ENCODE measurements around the gene TXNDC8. TPM values are rescaled to one million over a fixed set of nuclear protein-coding genes. Genes with fewer than 3 reads are reported as not detected.
A peak's percentile ranks its signal among the peaks of the same experiment; 100 is the strongest.

Gene TXNDC8
- total and polyA plus RNA-seq, 2 of the 13 experiments (the other 11 are each of a cell fraction or from before 2014, with no cell fraction given), result not detected

DNA sequence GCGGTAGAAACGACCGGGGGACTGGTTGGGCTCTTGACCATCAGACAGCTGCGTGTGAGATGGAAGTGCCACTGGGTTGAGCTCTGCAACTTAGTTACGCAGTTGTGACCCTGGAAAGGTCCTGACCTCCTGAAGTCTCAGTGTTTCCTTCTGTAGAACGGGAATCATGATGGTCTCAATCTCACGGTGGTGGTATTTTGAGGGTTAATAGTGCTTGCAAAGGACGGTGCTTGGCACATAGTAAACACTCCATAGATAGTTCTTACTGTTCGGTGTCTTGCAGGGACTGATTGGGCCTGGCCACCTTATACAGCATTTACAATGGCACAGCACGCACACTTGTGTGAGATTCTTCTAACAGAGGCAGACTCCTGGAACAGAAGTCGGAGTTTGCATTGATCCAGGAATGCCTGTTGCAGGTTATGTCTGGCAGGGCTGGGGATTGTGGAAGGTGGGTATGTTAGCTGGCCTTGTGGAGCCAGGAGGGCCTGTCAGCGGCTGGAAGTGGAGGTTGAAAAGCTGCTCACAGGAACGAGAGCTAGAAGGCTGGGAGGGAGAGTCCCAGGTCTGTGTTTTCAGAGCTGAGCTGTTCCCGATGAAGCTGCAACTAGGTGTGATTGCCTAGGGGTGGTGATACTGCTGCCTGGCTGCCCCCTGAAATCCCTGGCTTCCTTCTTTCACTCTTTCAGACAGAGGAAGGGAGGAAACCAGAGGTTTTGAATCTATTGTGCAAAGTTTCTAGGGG, 80.4 kb downstream of the TXNDC8 start (continued):
- TF ChIP-seq HDAC2 (CRISPR knock-in tag; IDR thresholded peaks at IDR 0.05), result peak; percentile 17; the same call in 1 of the 2 replicates
- TF ChIP-seq POLR2G (IDR thresholded peaks at IDR 0.05; ENCODE audit: low read depth, low read length), result 0 out of 2 replicates have a peak, but pooled peaks have one; percentile 11
- peak; percentile 72; the same call in 1 of the 2 replicates for TF ChIP-seq RCOR2 (CRISPR knock-in tag; IDR thresholded peaks at IDR 0.05)
- TF ChIP-seq CREB1 (IDR thresholded peaks at IDR 0.05), result no peak
- 0 out of 2 replicates have a peak, but pooled peaks have one; percentile 41 for TF ChIP-seq CREB1 (CRISPR knock-in tag; IDR thresholded peaks at IDR 0.05)
- no peak for TF ChIP-seq ZNF362 (CRISPR knock-in tag; IDR thresholded peaks at IDR 0.05; ENCODE audit: borderline replicate concordance)
- TF ChIP-seq PCBP2 (optimal IDR thresholded peaks at IDR 0.05; ENCODE audit: low read depth, low read length, poor library complexity, severe bottlenecking), result no peak
- TF ChIP-seq ZSCAN20 (CRISPR knock-in tag; IDR thresholded peaks at IDR 0.05; ENCODE audit: borderline replicate concordance), result no peak
- no peak for TF ChIP-seq ZNF781 (CRISPR knock-in tag; IDR thresholded peaks at IDR 0.05; ENCODE audit: borderline replicate concordance, not compliant biosample characterization)
- no peak for TF ChIP-seq ZNF468 (CRISPR knock-in tag; IDR thresholded peaks at IDR 0.05)
- 0 out of 2 replicates have a peak, but pooled peaks have one; percentile 7 for TF ChIP-seq NRL (CRISPR knock-in tag; IDR thresholded peaks at IDR 0.05; ENCODE audit: borderline replicate concordance)
- TF ChIP-seq GFI1 (CRISPR knock-in tag; IDR thresholded peaks at IDR 0.05; ENCODE audit: borderline replicate concordance), result 0 out of 2 replicates have a peak, but pooled peaks have one; percentile 37
- TF ChIP-seq ZNF253 (CRISPR knock-in tag; IDR thresholded peaks at IDR 0.05; ENCODE audit: borderline replicate concordance), result no peak
- TF ChIP-seq SALL1 (CRISPR knock-in tag; IDR thresholded peaks at IDR 0.05), result 0 out of 2 replicates have a peak, but pooled peaks have one; percentile 11
- 0 out of 2 replicates have a peak, but pooled peaks have one; percentile 7 for TF ChIP-seq FOXC1 (CRISPR knock-in tag; IDR thresholded peaks at IDR 0.05; ENCODE audit: borderline replicate concordance)
- peak in 1 of 2 experiments; percentile 71; a peak in 3 of 4 replicates for TF ChIP-seq NR2F1 (CRISPR knock-in tag; IDR thresholded peaks at IDR 0.05)
- TF ChIP-seq SSRP1 (CRISPR knock-in tag; IDR thresholded peaks at IDR 0.05), result peak; percentile 90; the same call in 1 of the 2 replicates
- TF ChIP-seq ZNF256 (CRISPR knock-in tag; conservative IDR thresholded peaks at IDR 0.05), result no peak
- TF ChIP-seq UBTF (CRISPR knock-in tag; IDR thresholded peaks at IDR 0.05), result peak; percentile 29; the same call in 1 of the 2 replicates
- TF ChIP-seq LCORL (IDR thresholded peaks at IDR 0.05), result no peak
- TF ChIP-seq LCORL (CRISPR knock-in tag; IDR thresholded peaks at IDR 0.05), result 0 out of 2 replicates have a peak, but pooled peaks have one; percentile 36
- TF ChIP-seq ZNF577 (CRISPR knock-in tag; IDR thresholded peaks at IDR 0.05; ENCODE audit: borderline replicate concordance, low read depth), result no peak
- TF ChIP-seq ZNF737 (CRISPR knock-in tag; IDR thresholded peaks at IDR 0.05; ENCODE audit: borderline replicate concordance), result peak; percentile 83; the same call in 1 of the 2 replicates
- TF ChIP-seq ZNF629 (CRISPR knock-in tag; conservative IDR thresholded peaks at IDR 0.05), result peak; percentile 99
- TF ChIP-seq HMGA1 (CRISPR knock-in tag; conservative IDR thresholded peaks at IDR 0.05), result no peak
- no peak for TF ChIP-seq PLSCR1 (CRISPR knock-in tag; IDR thresholded peaks at IDR 0.05; ENCODE audit: borderline replicate concordance)

Measured in HepG2 (cell line).